B cell (primary cell): Measurements from ENCODE around the gene RAB3D.

Source experiments
- CTCF ChIP-seq: fragments of 200-600 bp; IDR thresholded peaks from one replicate; pipeline ENCODE4 v1.8.0; 2022; ENCODE audit warnings: antibody characterized with exemption, mild to moderate bottlenecking
- EZH2 ChIP-seq: IDR thresholded peaks from 2 replicates; pipeline ENCODE4 v1.6.1; 2012; ENCODE audit warnings: borderline replicate concordance, low read depth, mild to moderate bottlenecking, moderate library complexity, low read length; ENCODE audit not compliant: insufficient read depth, poor library complexity, severe bottlenecking

GRCh38 chr19:11373885-11374432, 34.5 kb upstream of the RAB3D start:
- TF ChIP-seq CTCF = no peak
- TF ChIP-seq EZH2 = no peak
